ENCODE data around the gene PLVAP.

DNA sequence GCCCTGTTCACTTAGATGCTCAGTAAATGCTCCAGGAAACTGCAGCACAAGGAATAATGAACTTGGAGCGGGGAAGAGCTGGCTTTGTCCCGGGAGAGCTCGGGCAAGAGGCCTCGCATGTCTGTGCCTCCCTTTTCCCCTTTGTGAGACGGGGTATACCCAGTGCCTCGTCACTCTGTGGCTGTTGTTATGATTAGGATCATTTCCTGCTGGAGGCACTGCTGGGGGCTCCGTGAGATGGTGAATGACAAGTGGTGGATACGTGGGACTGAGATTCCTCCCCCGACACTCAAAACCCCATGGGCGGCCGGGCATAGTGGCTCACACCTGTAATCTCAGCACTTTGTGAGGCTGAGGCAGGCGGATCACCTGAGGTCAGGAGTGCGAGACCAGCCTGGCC, 1.1 kb upstream of the PLVAP start:
- TF ChIP-seq, protein P1, sequence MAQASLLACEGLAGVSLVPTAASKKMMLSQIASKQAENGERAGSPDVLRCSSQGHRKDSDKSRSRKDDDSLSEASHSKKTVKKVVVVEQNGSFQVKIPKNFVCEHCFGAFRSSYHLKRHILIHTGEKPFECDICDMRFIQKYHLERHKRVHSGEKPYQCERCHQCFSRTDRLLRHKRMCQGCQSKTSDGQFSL (CRISPR knock-in tag; IDR thresholded peaks at IDR 0.05) = no peak
- TF ChIP-seq, protein P1 (tag; IDR thresholded peaks at IDR 0.05) = no peak
- TF ChIP-seq, protein P2, sequence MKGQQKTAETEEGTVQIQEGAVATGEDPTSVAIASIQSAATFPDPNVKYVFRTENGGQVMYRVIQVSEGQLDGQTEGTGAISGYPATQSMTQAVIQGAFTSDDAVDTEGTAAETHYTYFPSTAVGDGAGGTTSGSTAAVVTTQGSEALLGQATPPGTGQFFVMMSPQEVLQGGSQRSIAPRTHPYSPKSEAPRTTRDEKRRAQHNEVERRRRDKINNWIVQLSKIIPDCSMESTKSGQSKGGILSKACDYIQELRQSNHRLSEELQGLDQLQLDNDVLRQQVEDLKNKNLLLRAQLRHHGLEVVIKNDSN (CRISPR knock-in tag; IDR thresholded peaks at IDR 0.05) = no peak
- TF ChIP-seq LEF1 (IDR thresholded peaks at IDR 0.05) = no peak
- no peak for TF ChIP-seq XRCC3 (IDR thresholded peaks at IDR 0.05)
- TF ChIP-seq ZNF586 (CRISPR knock-in tag; conservative IDR thresholded peaks at IDR 0.05) = no peak
- TF ChIP-seq ZBTB7A (IDR thresholded peaks at IDR 0.05; ENCODE audit: borderline replicate concordance, control insufficient read depth, low read depth, low read length) = no peak
- no peak for TF ChIP-seq POLR2AphosphoS5 (IDR thresholded peaks at IDR 0.05; ENCODE audit: control insufficient read depth, insufficient read depth, low read depth, low read length)
- TF ChIP-seq, protein P3, sequence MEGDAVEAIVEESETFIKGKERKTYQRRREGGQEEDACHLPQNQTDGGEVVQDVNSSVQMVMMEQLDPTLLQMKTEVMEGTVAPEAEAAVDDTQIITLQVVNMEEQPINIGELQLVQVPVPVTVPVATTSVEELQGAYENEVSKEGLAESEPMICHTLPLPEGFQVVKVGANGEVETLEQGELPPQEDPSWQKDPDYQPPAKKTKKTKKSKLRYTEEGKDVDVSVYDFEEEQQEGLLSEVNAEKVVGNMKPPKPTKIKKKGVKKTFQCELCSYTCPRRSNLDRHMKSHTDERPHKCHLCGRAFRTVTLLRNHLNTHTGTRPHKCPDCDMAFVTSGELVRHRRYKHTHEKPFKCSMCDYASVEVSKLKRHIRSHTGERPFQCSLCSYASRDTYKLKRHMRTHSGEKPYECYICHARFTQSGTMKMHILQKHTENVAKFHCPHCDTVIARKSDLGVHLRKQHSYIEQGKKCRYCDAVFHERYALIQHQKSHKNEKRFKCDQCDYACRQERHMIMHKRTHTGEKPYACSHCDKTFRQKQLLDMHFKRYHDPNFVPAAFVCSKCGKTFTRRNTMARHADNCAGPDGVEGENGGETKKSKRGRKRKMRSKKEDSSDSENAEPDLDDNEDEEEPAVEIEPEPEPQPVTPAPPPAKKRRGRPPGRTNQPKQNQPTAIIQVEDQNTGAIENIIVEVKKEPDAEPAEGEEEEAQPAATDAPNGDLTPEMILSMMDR (IDR thresholded peaks at IDR 0.05 in 2 of 3, conservative IDR thresholded peaks at IDR 0.05 in 1 of 3; ENCODE audit: insufficient read depth in 2 of 3, low read depth in 1 of 3, low read length in 3 of 3) = no peak
- TF ChIP-seq ZNF766 (CRISPR knock-in tag; conservative IDR thresholded peaks at IDR 0.05) = no peak
- no peak for TF ChIP-seq CHD1 (IDR thresholded peaks at IDR 0.05; ENCODE audit: low read length)
- TF ChIP-seq CREBBP (IDR thresholded peaks at IDR 0.05; ENCODE audit: low read depth, low read length) = no peak
- TF ChIP-seq POLR2A (conservative IDR thresholded peaks at IDR 0.05) = no peak
- no peak for TF ChIP-seq NRF1 (conservative IDR thresholded peaks at IDR 0.05 in 1 of 2, IDR thresholded peaks at IDR 0.05 in 1 of 2)

Measured in K562 (cell line).